Thyroid gland (tissue), 4 donors: ENCODE data around the gene CSTF1.

Source experiments
- CTCF ChIP-seq, 6 experiments: fragments of 200-600 bp in 3 of 6; fragments of 450-650 bp in 3 of 6; sonication (generic) in 3 of 6; IDR thresholded peaks; one replicate each; pipeline ENCODE4 v1.5.1; 2016 to 2019; ENCODE audit warnings: antibody characterized with exemption in 6 of 6, mild to moderate bottlenecking in 2 of 6, inconsistent platforms in 1 of 6, moderate library complexity in 1 of 6
- POLR2A ChIP-seq, 2 donors: fragments of 450-650 bp; IDR thresholded peaks; one replicate each; pipeline ENCODE4 v1.6.1; 2017; ENCODE audit warnings: antibody characterized with exemption in 2 of 2, mild to moderate bottlenecking in 2 of 2, moderate library complexity in 1 of 2

GRCh38 chr20:56406910-56407309 lies 14.5 kb downstream of the CSTF1 start:
- TF ChIP-seq CTCF (IDR thresholded peaks at IDR 0.05) (no peak), POLR2A (IDR thresholded peaks at IDR 0.05) (no peak)
